Vagina (tissue), 2 donors: Measurements from ENCODE around the gene C12orf76.

Source experiments
- CTCF ChIP-seq, 3 experiments: fragments of 450-650 bp in 2 of 3; fragments of 200-600 bp in 1 of 3; sonication (generic) in 1 of 3; IDR thresholded peaks; one replicate each; pipeline ENCODE4 v1.5.1; 2017 to 2019; ENCODE audit warnings: antibody characterized with exemption in 3 of 3, mild to moderate bottlenecking in 2 of 3, moderate library complexity in 2 of 3
- POLR2A ChIP-seq, 2 donors: fragments of 450-650 bp; IDR thresholded peaks; one replicate each; pipeline ENCODE4 v1.6.1; 2017; ENCODE audit warnings: antibody characterized with exemption in 2 of 2, mild to moderate bottlenecking in 2 of 2, moderate library complexity in 2 of 2

GRCh38 chr12:110073049-110073831 is 24.9 kb upstream of the C12orf76 start:
- TF ChIP-seq CTCF (IDR thresholded peaks at IDR 0.05) (no peak), POLR2A (IDR thresholded peaks at IDR 0.05) (no peak)
